Smooth muscle cell (in vitro differentiated cells): ENCODE data around the gene MICAL3. TPM values are rescaled to one million over a fixed set of nuclear protein-coding genes. Genes with fewer than 3 reads are reported as not detected.
"Not testable (repeated sequence)": the region's sequence is repeated elsewhere in the genome, so short reads cannot be mapped to it uniquely, and the experiment has no call there.

Experiments
- DNase-seq: peaks from one replicate; lab custom pipeline; 2025; ENCODE audit not compliant: unreplicated experiment; lab: John Stamatoyannopoulos, UW
- H2AFZ ChIP-seq: fragments of 200-600 bp; sonication (generic); 2 replicates; pipeline ENCODE4 v1.6.0; 2016; ENCODE audit warnings: antibody characterized with exemption, low read depth, mild to moderate bottlenecking
- H3F3A ChIP-seq: fragments of 200-600 bp; sonication (generic); 2 replicates; pipeline ENCODE4 v1.6.0; 2017; ENCODE audit warnings: antibody characterized with exemption, low read depth
- H3K27ac ChIP-seq: fragments of 200-600 bp; sonication (generic); 2 replicates; pipeline ENCODE4 v1.5.1; 2016; ENCODE audit warnings: low read depth, mild to moderate bottlenecking
- H3K27me3 ChIP-seq: fragments of 200-600 bp; sonication (generic); 2 replicates; pipeline ENCODE4 v1.6.1; 2016; ENCODE audit warnings: low read depth, mild to moderate bottlenecking
- H3K36me3 ChIP-seq: fragments of 200-600 bp; sonication (generic); 2 replicates; pipeline ENCODE4 v1.5.1; 2016; ENCODE audit warnings: low read depth
- H3K4me1 ChIP-seq: fragments of 200-600 bp; sonication (generic); 2 replicates; pipeline ENCODE4 v1.5.1; 2016; ENCODE audit warnings: low read depth
- H3K4me2 ChIP-seq: fragments of 200-600 bp; sonication (generic); 2 replicates; pipeline ENCODE4 v1.6.0; 2016; ENCODE audit warnings: mild to moderate bottlenecking
- H3K4me3 ChIP-seq: fragments of 200-600 bp; sonication (generic); 2 replicates; pipeline ENCODE4 v1.5.1; 2016; ENCODE audit warnings: mild to moderate bottlenecking
- H3K79me2 ChIP-seq: fragments of 200-600 bp; sonication (generic); 2 replicates; pipeline ENCODE4 v1.6.0; 2016; ENCODE audit warnings: low read depth, mild to moderate bottlenecking
- H3K9ac ChIP-seq: fragments of 200-600 bp; sonication (generic); 2 replicates; pipeline ENCODE4 v1.6.0; 2016; ENCODE audit warnings: low read depth
- H3K9me3 ChIP-seq: fragments of 200-600 bp; sonication (generic); replicated peaks from 2 replicates; pipeline ENCODE4 v1.5.1; 2016; ENCODE audit warnings: low read depth
- H4K20me1 ChIP-seq: fragments of 200-600 bp; sonication (generic); 2 replicates; pipeline ENCODE4 v1.6.0; 2016; ENCODE audit warnings: low read depth
- CTCF ChIP-seq: fragments of 200-600 bp; sonication (generic); IDR thresholded peaks from 2 replicates; pipeline ENCODE4 v1.5.1; 2017; ENCODE audit warnings: borderline replicate concordance, mild to moderate bottlenecking, antibody characterized with exemption; ENCODE audit not compliant: insufficient read depth, poor library complexity, severe bottlenecking
- WGBS: methylation state at CpG from one replicate; pipeline ENCODE4 v1.1.7; 2016; ENCODE audit warnings: low lambda C conversion rate; 5-methylcytosine and 5-hydroxymethylcytosine counted together
- polyA plus RNA-seq: library from polyadenylated mRNA; unstranded; fragments of >200 nt; fragmentation: Nextera tagmentation; extraction: Ambion mirVana; gene quantifications from 2 replicates; pipeline ENCODE4 v1.2.1, GENCODE V29; 2016
- total RNA-seq: library from RNA; depleted of rRNA; stranded (reverse); fragments of >200 nt; gene quantifications from 2 replicates; pipeline ENCODE4 v1.2.3, GENCODE V29; 2014

The MICAL3 gene
- total and polyA plus RNA-seq, 2 experiments from 2014 or later = 3.1 to 28.6 TPM

DNA sequence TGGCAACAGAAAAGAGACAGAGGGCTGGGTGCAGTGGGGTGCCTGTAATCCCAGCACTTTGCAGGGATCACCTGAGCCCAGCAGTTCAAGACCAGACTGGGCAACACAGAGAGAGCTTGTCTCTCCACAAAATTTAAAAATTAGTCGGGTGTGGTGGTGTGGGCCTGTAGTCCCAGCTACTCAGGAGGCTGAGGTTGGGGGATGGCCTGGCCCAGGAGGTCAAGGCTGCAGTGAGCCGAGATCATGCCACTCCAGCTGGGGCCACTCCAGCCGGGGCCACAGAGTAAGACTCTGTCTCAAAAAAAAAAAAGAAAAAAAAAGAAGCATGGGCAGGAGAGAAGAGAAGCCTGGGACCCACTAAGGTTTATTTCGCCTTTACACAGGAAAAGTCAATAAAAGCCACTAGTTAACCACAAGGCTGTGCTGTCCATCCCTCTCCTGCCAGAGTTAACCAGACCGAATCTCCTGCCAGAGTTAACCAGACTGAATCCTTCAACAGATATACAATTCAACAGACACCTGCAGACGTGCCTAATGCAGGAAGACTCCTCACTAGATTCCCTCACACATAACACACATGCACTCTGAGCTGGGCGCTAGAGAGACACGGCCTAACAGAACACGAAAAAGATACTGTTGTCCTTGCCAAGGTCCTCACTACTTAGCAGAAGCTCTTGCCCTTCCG is 29.8 kb downstream of the MICAL3 start:
- H3K9me3 ChIP-seq = no peaks in the 10 kb centered on the region
- H2AFZ ChIP-seq = no peak overlapping the region
- no peak overlapping the region for H3K9ac ChIP-seq
- TF ChIP-seq CTCF = no peak
- no peak for DNase-seq
- no peaks in the 10 kb centered on the region for H3K36me3 ChIP-seq
- peaks cover 92% of the 10 kb centered on the region for H4K20me1 ChIP-seq
- no peaks in the 10 kb centered on the region for H3F3A ChIP-seq
- 93% methylated on average over 10 of the region's 10 CpGs for WGBS
- no peak overlapping the region for H3K4me2 ChIP-seq
- H3K4me3 ChIP-seq = no peak overlapping the region
- peaks cover 6% of the 10 kb centered on the region for H3K4me1 ChIP-seq
- H3K27me3 ChIP-seq = no peaks in the 10 kb centered on the region
- no peak overlapping the region for H3K27ac ChIP-seq
- peaks cover 97% of the 10 kb centered on the region for H3K79me2 ChIP-seq

- not testable (repeated sequence) for H3K9me3 ChIP-seq, H3K4me2 ChIP-seq, H3K4me3 ChIP-seq, H3K4me1 ChIP-seq, H3K36me3 ChIP-seq, DNase-seq, H3K27ac ChIP-seq, H3K27me3 ChIP-seq, H2AFZ ChIP-seq, H3K9ac ChIP-seq, H3F3A ChIP-seq
- H4K20me1 ChIP-seq = peaks cover 86% of the 10 kb centered on the region
- H3K79me2 ChIP-seq = peaks cover 89% of the 10 kb centered on the region
- WGBS = 91% methylated on average over 2 of the region's 2 CpGs
These were observed 31.4 kb downstream of the MICAL3 start for GRCh38 chr22:17992976-17993375.

DNA sequence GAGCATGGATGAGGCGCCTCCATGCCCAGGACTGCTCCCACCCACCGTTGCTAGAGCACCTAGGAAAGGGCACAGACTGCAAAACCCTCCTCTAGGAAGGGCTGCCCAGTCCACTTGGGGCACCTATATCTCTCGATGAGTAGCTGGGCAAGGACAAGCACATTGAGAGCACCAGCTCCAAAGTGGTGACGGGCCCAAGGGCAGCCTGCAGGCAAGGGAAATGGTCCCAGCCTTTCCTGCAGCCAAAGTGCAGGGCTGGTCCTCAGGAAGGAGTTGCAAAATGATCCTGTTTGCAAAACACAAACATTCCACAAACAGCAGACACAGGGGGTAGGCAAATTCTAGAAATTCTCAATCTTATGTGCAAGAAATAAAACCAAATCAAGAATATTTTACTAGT is 32.4 kb downstream of the MICAL3 start:
- 94% methylated on average over 4 of the region's 4 CpGs for WGBS
- not testable (repeated sequence) for H3K4me1 ChIP-seq, H3K27ac ChIP-seq, H3K36me3 ChIP-seq, H3K9me3 ChIP-seq, DNase-seq, H3K9ac ChIP-seq, H2AFZ ChIP-seq, H3F3A ChIP-seq, H3K4me2 ChIP-seq, H3K4me3 ChIP-seq, H3K27me3 ChIP-seq
- Histone ChIP-seq H4K20me1 (peaks cover 81% of the 10 kb centered on the region), H3K79me2 (peaks cover 89% of the 10 kb centered on the region)

DNA sequence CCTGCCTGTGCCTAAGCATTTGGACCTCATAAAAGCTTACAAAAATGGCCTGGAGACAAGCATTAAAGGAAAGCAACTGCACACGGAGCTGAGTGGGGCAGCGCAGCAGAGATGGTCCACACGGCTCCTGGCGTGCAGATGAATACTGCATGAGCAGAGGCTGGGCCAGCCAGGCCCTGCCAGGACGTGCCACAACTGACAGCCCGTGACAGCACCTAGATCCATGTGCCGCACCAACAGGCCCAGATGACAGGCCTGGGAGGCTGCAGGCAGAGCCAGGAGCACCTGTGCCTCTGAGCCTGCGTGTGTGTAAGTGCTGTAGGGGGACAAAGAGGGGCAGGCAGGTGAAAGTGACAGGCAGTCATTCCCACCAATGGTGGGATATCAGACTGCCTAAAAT is 33.4 kb downstream of the MICAL3 start:
- WGBS = 91% methylated on average over 8 of the region's 8 CpGs
- Histone ChIP-seq H3K27ac (no peak overlapping the region), H3F3A (peaks cover 7% of the 10 kb centered on the region), H3K36me3 (no peaks in the 10 kb centered on the region), H3K4me1 (peaks cover 9% of the 10 kb centered on the region), H4K20me1 (peaks cover 71% of the 10 kb centered on the region), H3K27me3 (no peaks in the 10 kb centered on the region), H3K9me3 (no peaks in the 10 kb centered on the region), H3K4me2 (no peak overlapping the region), H3K9ac (no peak overlapping the region), H3K4me3 (no peak overlapping the region), H3K79me2 (peaks cover 84% of the 10 kb centered on the region), H2AFZ (no peak overlapping the region)
- DNase-seq = no peak
- TF ChIP-seq CTCF = no peak

- no peaks in the 10 kb centered on the region for H3K36me3 ChIP-seq
- H3K79me2 ChIP-seq = peaks cover 84% of the 10 kb centered on the region
- H3K4me3 ChIP-seq = no peak overlapping the region
- DNase-seq = no peak
- H3K27ac ChIP-seq = peak overlapping the region; percentile 79
- H4K20me1 ChIP-seq = peaks cover 65% of the 10 kb centered on the region
- peaks cover 9% of the 10 kb centered on the region for H3K4me1 ChIP-seq
- WGBS = 62% methylated on average over 6 of the region's 6 CpGs
- peak overlapping the region; percentile 14 for H3K4me2 ChIP-seq
- H3K9me3 ChIP-seq = no peaks in the 10 kb centered on the region
- peaks cover 7% of the 10 kb centered on the region for H3F3A ChIP-seq
- no peak overlapping the region for H2AFZ ChIP-seq
- H3K27me3 ChIP-seq = no peaks in the 10 kb centered on the region
- no peak overlapping the region for H3K9ac ChIP-seq
- TF ChIP-seq CTCF = no peak
These were observed 34.2 kb downstream of the MICAL3 start for GRCh38 chr22:17990147-17990546.
